CD4-positive, alpha-beta T cell (primary cell): ENCODE results near the gene GAL3ST3. TPM values are rescaled to one million over a fixed set of nuclear protein-coding genes. Genes with fewer than 3 reads are reported as not detected.

Source experiments
- ATAC-seq: fragments of 200-7000 bp; cut with Tn5 transposase; one replicate; pipeline ENCODE4 v1.10.0; 2022; ENCODE audit warnings: mild to moderate bottlenecking; ENCODE audit not compliant: poor library complexity
- CTCF ChIA-PET: fragments of 350-600 bp; sonication (Branson Sonifier 250); formaldehyde crosslinking; loops from one replicate; lab custom pipeline; 2021; ENCODE audit warnings: antibody characterized with exemption, inconsistent platforms; lab: Charles Lee
- POLR2A ChIA-PET: fragments of 350-600 bp; sonication (Branson Sonifier 250); formaldehyde crosslinking; loops from one replicate; lab custom pipeline; 2021; ENCODE audit warnings: antibody characterized with exemption, inconsistent platforms; lab: Charles Lee
- DNase-seq, 14 experiments: peaks; one replicate each; pipeline ENCODE4 v3.0.0-alpha.2; 2013 to 2020; ENCODE audit warnings: mixed read lengths in 2 of 14
- H3K27ac ChIP-seq, 2 donors: one replicate each; pipeline versions ENCODE4 v1.5.1 to v1.7.0; 2013; ENCODE audit warnings: low read length in 2 of 2, low read depth in 1 of 2, mild to moderate bottlenecking in 1 of 2
- H3K27me3 ChIP-seq, 2 experiments: 1 replicate in 1 of 2; 2 replicates in 1 of 2; pipeline versions ENCODE4 v1.6.1 to v1.7.0; 2013; ENCODE audit warnings: low read length in 2 of 2, control low read depth in 1 of 2, mild to moderate bottlenecking in 1 of 2, moderate library complexity in 1 of 2; ENCODE audit not compliant: insufficient read depth in 2 of 2, control insufficient read depth in 1 of 2
- H3K36me3 ChIP-seq: one replicate; pipeline ENCODE4 v1.6.1; 2013; ENCODE audit warnings: low read length, control low read depth; ENCODE audit not compliant: insufficient read depth
- H3K4me1 ChIP-seq: one replicate; pipeline ENCODE4 v1.6.1; 2013; ENCODE audit warnings: low read length, control low read depth; ENCODE audit not compliant: insufficient read depth
- H3K4me3 ChIP-seq: one replicate; pipeline ENCODE4 v1.5.1; 2013; ENCODE audit warnings: mild to moderate bottlenecking, low read length, moderate library complexity
- H3K9me3 ChIP-seq, 2 experiments: 1 replicate in 1 of 2; 2 replicates in 1 of 2; pipeline versions ENCODE4 v1.6.1 to v1.7.0; 2013; ENCODE audit warnings: low read length in 2 of 2, mild to moderate bottlenecking in 2 of 2, control low read depth in 1 of 2, moderate library complexity in 1 of 2; ENCODE audit not compliant: control insufficient read depth in 1 of 2, insufficient read depth in 1 of 2
- H3K27ac Mint-ChIP-seq: one replicate; pipeline ENCODE4 v1.8.0; 2020; ENCODE audit warnings: mixed read lengths
- H3K27me3 Mint-ChIP-seq: one replicate; pipeline ENCODE4 v1.8.0; 2021; ENCODE audit warnings: mixed read lengths
- H3K36me3 Mint-ChIP-seq: one replicate; pipeline ENCODE4 v1.8.0; 2021; ENCODE audit warnings: low read depth, mixed read lengths
- H3K4me1 Mint-ChIP-seq: one replicate; pipeline ENCODE4 v1.8.0; 2021; ENCODE audit warnings: low read depth, mixed read lengths
- H3K4me3 Mint-ChIP-seq: one replicate; pipeline ENCODE4 v1.8.0; 2020; ENCODE audit warnings: mild to moderate bottlenecking, mixed read lengths
- H3K9me3 Mint-ChIP-seq: one replicate; pipeline ENCODE4 v1.8.0; 2020; ENCODE audit warnings: mixed read lengths
- CTCF ChIP-seq: fragments of 200-600 bp; IDR thresholded peaks from one replicate; pipeline ENCODE4 v1.8.0; 2022; ENCODE audit warnings: antibody characterized with exemption, mild to moderate bottlenecking
- intact Hi-C, 2 experiments: fragments of 100-400 bp; cut with DNase I in 1 of 2; cut with micrococcal nuclease in 1 of 2; formaldehyde crosslinking; loops; one replicate each; pipeline versions ENCODE4 v1.15.1 to v1.9.0; 2023 to 2025; cut with DNase I, micrococcal nuclease
- total RNA-seq, 174 experiments: library from RNA in 2 of 174; stranded (reverse) in 2 of 174; gene quantifications; one replicate each; pipeline ENCODE4 v1.2.3 and lab custom pipeline; 2021 to 2026

Gene GAL3ST3
- total RNA-seq, 2 experiments from 2014 or later, result not detected

- ChIA-PET CTCF (interaction anchor here (1.1 to 1.5 kb wide), 8 partner anchors 8 to 340 kb away, joined by 3 to 8 read pairs (median 3); partner anchors contain the start of genes BANF1, EIF1AD, FIBP and KAT5), POLR2A (interaction anchor here (0.7 to 1.9 kb wide), 23 partner anchors 10 to 437 kb away, joined by 3 to 19 read pairs (median 5); partner anchors contain the start of genes AP5B1, BANF1, CCDC85B and CFL1)
- Mint-ChIP-seq H3K4me3 (peak within 1 kb of the TSS; percentile 100), H3K27me3 (peaks cover 5% of the 10 kb centered on the region), H3K4me1 (peaks cover 37% of the 10 kb centered on the region), H3K36me3 (peaks cover 50% of the 10 kb centered on the region), H3K27ac (peak within 1 kb of the TSS; percentile 97), H3K9me3 (no peaks in the 10 kb centered on the region)
- ATAC-seq (peak; percentile 95), DNase-seq (peak; percentile 88 to 99 (median 94))
- no peak for TF ChIP-seq CTCF
- Histone ChIP-seq H3K9me3 (no peaks in the 10 kb centered on the region), H3K4me3 (peak within 1 kb of the TSS; percentile 100), H3K36me3 (peaks cover 36% of the 10 kb centered on the region), H3K27ac (peak within 1 kb of the TSS; percentile 66 to 90), H3K4me1 (peaks cover 43% of the 10 kb centered on the region), H3K27me3 (no peaks in the 10 kb centered on the region)
- intact Hi-C loops, result loop anchor here (1.0 to 5.0 kb wide), 5 partner anchors 17 to 215 kb away; partner anchors contain the start of genes BANF1 (in 1 of the 2), C11orf68 (in 1 of the 2), DRAP1 (in 1 of the 2) and EIF1AD (in 1 of the 2)
Measured at GRCh38 chr11:66051766-66052663, 3.1 kb upstream of the GAL3ST3 start, which contains the start of gene SF3B2. TSS of gene SF3B2 (plus strand) at chr11:66052364. CDS start at chr11:66052385, 21 bp downstream.

- H3K27ac Mint-ChIP-seq, result peak overlapping the region; percentile 97
- ATAC-seq (no peak), DNase-seq (no peak)
- CTCF ChIA-PET, result interaction anchor here (1.2 to 1.4 kb wide), 3 partner anchors 20 to 84 kb away, joined by 3 to 4 read pairs (median 3); partner anchors contain the start of genes BANF1 and EIF1AD
- Histone ChIP-seq H3K9me3 (no peaks in the 10 kb centered on the region), H3K4me1 (peaks cover 43% of the 10 kb centered on the region), H3K27me3 (no peaks in the 10 kb centered on the region), H3K36me3 (peaks cover 29% of the 10 kb centered on the region), H3K4me3 (peak overlapping the region; percentile 100), H3K27ac (peak overlapping the region; percentile 66 to 78)
- TF ChIP-seq CTCF, result no peak
- peak overlapping the region; percentile 100 for H3K4me3 Mint-ChIP-seq
- H3K9me3 Mint-ChIP-seq, result no peaks in the 10 kb centered on the region
- H3K36me3 Mint-ChIP-seq, result peaks cover 44% of the 10 kb centered on the region
- H3K4me1 Mint-ChIP-seq, result peaks cover 37% of the 10 kb centered on the region
- peaks cover 5% of the 10 kb centered on the region for H3K27me3 Mint-ChIP-seq
- POLR2A ChIA-PET, result interaction anchor here (1.2 to 1.9 kb wide), 9 partner anchors 11 to 331 kb away, joined by 3 to 19 read pairs (median 6); partner anchors contain the start of genes PACS1 and RNASEH2C
- intact Hi-C loops, result loop anchor here in 1 of 2 experiments (5.0 kb wide), 2 partner anchors 134 to 216 kb away; partner anchors contain the start of genes C11orf68, DRAP1 and RAB1B
Measured at GRCh38 chr11:66051371-66051765, 2.4 kb upstream of the GAL3ST3 start.

- CTCF ChIA-PET, result interaction anchor here (1.3 to 1.4 kb wide), 2 partner anchors 48 to 84 kb away, joined by 3 to 4 read pairs; partner anchors contain the start of genes BANF1 and EIF1AD
- intact Hi-C loops, result loop anchor here in 1 of 2 experiments (5.0 kb wide), 2 partner anchors 133 to 217 kb away; partner anchors contain the start of genes C11orf68, DRAP1 and RAB1B
Measured at GRCh38 chr11:66050581-66051231, 1.7 kb upstream of the GAL3ST3 start.

More at GRCh38 chr11:66050581-66051231, 1.7 kb upstream of the GAL3ST3 start:
- H3K27ac Mint-ChIP-seq, result peak overlapping the region; percentile 97
- no peaks in the 10 kb centered on the region for H3K27me3 ChIP-seq
- H3K4me1 Mint-ChIP-seq, result peaks cover 37% of the 10 kb centered on the region
- H3K4me3 Mint-ChIP-seq, result peak overlapping the region; percentile 100
- H3K36me3 ChIP-seq, result peaks cover 22% of the 10 kb centered on the region
- H3K9me3 ChIP-seq, result no peaks in the 10 kb centered on the region
- H3K9me3 Mint-ChIP-seq, result no peaks in the 10 kb centered on the region
- no peak for TF ChIP-seq CTCF
- H3K4me1 ChIP-seq, result peaks cover 44% of the 10 kb centered on the region
- ATAC-seq, result no peak
- no peak overlapping the region for H3K4me3 ChIP-seq
- POLR2A ChIA-PET, result interaction anchor here (1.2 kb wide), 2 partner anchors 20 to 330 kb away, joined by 3 read pairs; partner anchors contain the start of gene RNASEH2C
- peak in 1 of 14 experiments; percentile 30 for DNase-seq
- H3K27me3 Mint-ChIP-seq, result peaks cover 5% of the 10 kb centered on the region
- peak overlapping the region in 1 of 2 donors; percentile 47 for H3K27ac ChIP-seq
- H3K36me3 Mint-ChIP-seq, result peaks cover 38% of the 10 kb centered on the region
